ENCODE data around the gene SCFD2.
A peak's percentile ranks its signal among the peaks of the same experiment; 100 is the strongest.

SCFD2 gene

DNA sequence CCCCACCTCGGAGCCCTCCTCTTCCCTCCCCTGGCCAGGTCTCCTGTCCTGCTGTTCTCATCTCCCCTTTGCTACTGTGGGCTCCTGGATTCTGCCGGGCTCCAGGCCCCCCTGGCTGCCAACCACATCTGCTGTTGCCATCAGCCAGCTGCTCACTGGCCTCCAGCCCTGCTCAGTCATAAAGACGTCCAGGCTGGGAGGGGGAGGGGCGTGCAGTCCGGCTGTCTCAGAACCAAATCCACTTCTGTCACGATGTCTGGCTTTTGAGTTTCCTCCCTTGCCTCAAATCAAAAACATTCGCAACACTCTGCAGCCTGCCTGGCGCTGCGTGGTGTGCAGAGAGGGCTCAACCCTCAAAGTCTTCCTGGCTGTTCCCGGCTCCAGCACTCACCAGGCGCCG lies 496.7 kb downstream of the SCFD2 start:
- no peak for FAIRE-seq

DNA sequence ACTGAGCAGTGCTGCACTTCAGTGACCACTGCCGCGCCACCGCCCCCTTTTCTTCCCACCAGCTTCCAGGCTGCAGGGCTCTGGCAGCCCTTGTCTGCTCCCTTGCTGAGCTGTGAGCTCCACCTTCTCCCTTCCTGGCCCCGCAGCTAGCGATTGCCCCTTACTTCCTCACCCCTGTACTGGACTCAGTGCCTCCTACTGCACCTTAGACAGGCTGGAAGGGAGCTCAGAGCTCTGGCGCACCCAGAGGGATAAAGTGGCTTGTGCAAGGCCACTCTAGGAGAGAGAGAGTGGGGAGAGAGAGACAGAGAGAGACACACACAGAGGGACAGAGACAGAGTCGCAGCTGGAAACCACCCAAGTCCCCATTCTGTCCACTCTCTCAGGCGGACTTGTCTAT lies 497.7 kb downstream of the SCFD2 start:
- FAIRE-seq, result no peak

DNA sequence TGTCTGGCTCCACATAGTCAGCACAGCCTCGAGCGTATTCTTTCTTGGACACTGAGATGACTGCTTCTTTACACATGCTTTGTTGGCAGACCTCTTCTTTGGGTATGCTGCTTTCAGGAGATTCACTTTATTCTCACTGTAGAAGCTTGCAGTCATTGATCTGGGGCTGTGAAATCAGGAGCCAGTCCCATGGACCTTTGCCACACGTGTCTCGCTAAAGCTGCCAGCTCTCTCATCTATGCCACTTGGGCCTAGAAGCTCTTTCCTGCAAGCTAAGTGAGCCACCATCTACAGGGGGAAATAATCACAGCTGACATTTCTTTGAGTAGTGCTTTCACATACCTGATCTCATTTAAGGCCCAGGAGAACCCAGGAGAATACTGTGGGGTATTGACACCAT lies 498.7 kb downstream of the SCFD2 start:
- FAIRE-seq, result no peak

DNA sequence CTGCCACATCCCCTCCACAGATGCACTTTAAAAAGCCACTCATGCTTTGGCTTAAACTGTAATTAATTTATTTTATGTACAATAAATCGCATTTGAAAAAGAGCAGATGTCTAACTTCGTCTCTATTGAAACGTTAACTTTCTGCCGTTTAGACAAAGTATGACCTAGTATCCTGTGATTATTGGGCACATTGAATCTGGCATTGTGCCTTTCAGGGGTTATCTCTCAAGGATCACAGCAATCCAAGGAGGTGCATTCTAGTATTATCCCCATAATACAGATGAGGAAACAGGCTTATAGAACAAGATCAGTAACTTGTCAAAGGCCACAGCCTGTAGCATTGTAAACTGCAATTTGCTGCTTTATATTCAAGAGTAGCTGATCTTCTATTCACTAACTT lies 499.1 kb downstream of the SCFD2 start:
- no peak for FAIRE-seq

DNA sequence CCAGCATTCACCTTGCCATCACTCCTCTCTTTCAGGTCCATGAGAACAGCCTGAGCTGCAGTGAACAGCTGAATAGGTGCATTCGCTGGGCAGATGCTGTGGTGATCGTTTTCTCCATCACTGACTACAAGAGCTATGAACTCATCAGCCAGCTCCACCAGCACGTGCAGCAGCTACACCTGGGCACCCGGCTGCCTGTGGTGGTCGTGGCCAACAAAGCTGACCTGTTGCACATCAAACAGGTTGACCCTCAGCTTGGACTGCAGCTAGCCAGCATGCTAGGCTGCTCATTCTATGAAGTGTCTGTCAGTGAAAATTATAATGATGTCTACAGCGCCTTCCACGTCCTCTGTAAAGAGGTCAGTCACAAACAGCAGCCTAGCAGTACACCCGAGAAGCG lies 500.6 kb downstream of the SCFD2 start:
- FAIRE-seq, result no peak

DNA sequence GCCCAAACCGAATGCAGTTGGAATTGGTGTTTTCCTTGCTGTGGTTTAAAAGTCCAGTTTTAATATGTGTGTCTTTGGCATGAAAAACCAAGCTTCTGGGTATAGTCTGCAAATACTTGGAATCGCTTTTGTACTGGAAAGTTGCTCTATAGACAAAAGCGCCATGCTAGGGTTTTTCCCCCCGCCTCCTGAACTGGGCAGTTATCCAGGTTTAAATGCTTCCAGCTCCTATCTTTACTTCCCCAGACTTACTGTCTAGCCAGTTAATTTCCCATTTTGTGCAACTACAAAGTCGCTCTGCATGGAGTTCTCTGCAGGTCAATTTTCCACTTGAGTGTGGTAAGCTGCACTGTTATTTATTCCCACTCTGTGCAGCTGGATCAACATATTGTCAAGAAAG lies 501.1 kb downstream of the SCFD2 start:
- no peak for FAIRE-seq

DNA sequence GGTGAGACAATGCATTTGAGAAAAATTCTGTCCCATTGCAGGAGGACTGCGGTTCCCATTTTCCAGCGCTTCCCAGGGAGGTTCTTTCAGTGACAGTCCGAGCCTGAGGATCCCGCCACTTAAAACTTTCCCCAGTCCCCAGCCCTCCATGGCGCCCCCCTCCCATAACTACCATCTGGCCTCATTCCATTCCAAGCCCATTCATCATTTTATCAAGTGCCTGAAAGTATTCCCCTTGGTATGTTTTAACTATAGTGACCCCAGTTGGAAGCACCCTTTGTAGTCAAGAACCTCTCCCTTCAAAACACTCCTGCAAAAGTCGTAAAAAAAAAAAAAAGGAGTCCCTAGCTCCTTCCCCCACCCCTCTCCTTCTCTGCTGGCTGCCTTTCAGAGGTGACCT lies 502.5 kb downstream of the SCFD2 start:
- FAIRE-seq, result no peak

DNA sequence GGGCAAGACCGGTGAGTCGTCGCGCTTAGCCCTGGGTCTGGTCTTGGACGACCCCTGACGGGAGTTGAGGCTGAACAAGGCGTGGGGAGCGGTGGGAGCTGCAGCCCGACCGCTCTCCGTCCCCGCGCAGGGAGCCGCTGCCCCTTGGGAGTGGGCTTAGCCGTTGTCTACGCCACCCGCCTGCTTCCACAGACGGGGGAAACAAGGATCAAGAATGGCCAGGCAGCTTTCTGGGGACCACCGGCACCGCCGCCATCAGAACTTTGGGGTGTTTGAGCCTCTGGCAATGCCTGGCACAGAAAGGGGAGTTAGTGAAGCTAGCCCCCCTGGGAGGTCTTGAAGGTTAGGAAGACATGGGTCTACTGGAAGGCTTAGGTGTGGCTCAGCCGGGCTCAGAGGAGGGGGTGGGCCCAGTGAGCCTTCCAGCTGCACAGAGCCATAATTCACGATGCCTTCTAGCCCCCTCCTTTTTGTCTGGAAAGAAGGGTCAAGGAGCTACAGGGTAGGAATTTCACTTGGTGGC lies 503.2 kb downstream of the SCFD2 start:
- FAIRE-seq, result no peak

DNA sequence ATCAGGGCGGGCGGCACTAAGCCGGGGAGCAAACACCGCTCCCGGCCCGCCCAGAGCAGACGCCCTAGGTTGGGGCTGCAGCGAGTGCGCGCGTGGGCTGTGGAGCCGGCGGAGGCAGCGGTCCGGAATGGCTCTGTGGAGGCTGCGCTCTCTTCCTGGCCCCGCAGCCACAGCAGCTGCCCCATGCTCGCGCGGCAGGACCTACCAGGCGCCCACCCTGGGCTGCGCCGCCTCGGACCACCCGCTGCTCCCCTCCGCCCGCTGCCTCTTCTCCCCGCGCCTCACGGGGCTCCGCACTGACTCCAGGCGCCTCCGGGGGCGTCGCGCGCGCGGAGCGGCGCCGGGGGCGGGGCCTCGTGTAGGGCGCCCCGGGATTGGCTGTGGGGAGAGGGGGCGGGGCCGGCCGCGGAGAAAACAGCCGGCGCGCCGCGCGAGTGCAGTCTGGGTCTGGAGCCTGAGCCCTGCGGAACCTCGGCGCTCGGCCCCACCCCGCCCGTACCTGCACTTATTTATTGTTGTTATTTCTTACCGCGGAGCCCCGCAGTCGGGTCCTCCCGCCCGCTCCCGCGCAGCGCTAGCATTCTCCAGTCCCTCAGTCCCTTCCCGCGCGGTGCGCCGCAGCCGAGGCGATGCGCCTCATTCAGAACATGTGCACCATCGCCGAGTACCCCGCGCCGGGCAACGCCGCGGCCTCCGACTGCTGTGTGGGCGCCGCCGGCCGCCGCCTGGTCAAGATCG lies 503.8 kb downstream of the SCFD2 start, which contains the start of gene RASL11B:
Gene RASL11B (plus strand): TSS at position 439 of the 738 bp plus-strand sequence. CDS start 191 bp downstream, at position 630.
- FAIRE-seq, result no peak

DNA sequence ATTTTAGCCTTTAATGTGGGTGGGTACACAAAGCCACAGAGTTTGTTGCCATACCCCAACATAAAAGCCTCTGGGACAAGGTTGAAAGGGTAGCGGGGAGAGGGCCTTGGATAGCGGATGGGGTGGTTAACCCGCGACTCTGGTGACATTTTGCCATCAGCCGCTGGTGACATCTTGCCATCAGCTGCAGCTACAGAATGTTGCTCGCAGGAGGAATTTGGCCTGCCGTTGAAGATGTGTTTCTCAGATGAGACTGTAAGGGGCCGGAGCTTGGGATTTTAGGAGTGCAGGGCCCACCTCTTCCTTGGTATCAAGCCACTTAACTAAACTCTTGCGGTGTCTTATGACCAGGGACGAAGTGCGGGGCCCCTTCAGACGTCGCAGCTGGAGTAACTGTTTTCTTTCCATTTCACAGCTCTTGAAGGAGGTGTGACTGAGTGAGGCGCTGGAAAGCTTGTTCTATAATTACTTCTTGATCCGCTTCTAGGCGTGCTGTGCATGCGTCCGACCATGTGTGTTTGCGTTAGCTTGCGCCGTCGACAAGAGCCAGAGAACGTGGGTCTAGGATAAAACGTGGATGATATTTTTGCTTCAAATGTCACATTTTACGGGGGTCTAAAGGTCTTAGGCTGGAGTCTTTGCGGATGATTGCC lies 504.6 kb downstream of the SCFD2 start:
- no peak for FAIRE-seq

DNA sequence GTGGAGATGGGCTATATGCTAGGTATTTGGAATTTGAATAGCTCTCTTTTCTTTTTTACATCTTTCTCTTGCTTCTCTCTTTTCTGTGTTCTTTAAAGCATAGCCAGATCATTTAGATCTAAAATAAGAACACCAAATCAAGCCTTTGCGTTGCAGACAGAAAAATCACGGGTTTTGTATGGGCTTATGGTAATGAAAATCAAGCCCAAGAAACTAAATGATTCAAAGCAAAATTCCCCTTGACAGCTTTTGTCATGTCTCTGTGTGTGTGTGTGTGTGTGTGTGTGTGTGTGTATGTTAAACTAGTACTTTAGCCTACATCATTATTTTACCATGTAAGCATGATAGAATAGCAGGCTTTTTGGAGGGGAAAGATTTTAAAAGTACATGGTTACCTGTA lies 505.5 kb downstream of the SCFD2 start:
- no peak for FAIRE-seq

DNA sequence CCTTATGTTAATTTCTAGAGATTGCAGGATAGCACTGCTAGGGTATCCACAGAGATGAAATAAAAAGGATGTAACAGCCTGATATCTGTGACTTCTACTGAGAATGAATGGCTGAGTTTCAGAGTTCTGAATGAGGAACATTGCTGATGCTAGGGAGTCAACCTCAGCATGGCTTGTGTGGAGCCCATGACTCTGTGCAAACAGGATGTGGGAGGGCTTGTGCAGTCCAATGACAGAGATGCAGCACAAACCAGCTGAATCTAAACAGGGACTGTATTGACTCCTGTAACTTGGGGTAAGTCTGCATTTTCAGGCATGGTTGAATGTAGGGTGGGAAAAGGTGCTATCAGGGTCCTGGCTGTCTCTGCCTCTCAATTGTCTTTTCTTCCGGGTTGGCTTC lies 509.1 kb downstream of the SCFD2 start:
- FAIRE-seq, result no peak

DNA sequence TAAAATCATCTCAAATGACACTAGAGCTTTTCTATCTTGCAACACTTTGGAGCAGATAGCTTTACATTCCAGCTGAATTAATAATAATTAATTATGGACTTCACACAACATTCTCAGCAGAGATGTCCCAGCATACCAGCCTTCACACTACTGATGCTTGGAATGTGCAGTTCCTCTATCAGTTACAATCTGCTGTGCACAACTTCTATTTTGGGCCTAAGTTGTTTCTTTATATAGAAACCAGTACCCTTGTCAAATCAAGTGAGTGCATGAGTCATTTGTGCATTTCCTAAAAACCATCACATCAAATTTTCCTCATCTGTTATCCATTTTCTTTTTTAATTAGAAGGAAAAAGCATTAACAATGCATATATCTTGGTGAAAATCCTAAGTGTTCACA lies 512.5 kb downstream of the SCFD2 start:
- FAIRE-seq, result no peak

DNA sequence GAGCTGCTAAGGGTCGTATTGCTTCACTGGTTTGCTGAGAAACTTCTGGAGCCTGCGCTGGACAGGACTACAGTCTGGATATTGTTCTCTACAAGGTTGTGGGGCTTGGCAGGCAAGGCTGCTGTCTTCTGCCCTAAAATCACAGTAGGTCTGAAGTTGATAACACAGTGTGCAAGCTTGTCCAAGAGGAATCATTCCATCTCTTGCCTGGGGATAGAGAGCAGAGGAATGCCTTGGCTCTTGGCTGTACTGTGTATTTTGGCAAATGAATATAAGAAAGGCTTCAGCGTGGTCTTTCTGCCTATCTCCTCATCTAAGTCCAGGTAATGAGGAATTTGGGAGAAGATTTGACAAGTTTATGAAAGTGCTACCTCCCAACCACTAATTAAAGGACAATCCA lies 513.1 kb downstream of the SCFD2 start:
- FAIRE-seq, result no peak

DNA sequence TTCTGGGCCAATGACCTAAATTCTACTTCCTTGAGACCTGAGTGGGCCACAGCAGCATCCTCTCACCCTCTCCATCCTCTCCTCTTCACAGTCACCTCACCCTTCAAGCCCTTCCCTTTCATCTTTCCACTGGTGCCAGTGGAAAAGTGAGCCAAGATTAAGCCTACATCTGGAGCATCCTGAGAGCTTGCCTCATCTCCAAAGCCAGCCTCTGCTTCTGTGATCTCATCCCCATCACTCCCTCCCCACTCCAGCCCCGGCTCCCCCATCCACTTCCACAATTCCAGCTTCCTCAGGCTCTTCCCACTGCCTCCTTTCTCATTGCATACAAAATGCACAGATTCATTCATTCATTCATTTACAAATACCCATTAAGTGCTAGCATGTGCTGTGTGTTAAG lies 513.8 kb downstream of the SCFD2 start:
- FAIRE-seq, result no peak

DNA sequence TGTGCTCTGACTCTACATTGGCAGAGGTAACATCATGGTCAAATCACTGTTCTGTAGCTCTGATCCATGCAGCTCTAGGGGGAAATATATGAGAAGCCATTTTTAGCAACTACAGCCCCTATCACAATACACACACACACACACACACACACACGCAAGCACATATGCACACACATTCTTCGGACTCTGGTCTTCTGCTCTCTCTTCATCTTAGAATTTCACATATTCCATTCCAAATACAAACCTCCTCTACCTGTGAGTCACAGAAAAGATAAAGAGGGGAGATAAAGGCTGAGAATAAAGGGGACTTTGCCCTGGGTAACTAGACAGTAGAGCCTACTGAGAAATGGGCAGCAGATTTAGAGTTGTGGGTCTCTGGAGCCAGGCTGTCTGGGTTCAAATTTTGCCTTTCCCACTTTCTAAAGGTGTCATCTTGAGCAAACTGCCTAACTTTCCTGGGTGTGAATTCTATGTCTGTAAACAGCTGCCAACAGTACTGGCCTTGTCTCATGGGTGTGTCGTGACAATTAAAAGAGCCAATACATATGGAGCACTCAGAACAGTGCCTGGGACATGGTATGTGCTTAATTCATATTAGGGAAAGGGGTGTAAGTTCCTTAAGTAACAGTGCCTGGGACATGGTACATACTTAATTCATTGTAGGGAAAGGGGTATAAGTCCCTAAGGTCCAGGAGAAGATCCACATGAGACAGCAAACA lies 515.3 kb downstream of the SCFD2 start:
- no peak for FAIRE-seq

DNA sequence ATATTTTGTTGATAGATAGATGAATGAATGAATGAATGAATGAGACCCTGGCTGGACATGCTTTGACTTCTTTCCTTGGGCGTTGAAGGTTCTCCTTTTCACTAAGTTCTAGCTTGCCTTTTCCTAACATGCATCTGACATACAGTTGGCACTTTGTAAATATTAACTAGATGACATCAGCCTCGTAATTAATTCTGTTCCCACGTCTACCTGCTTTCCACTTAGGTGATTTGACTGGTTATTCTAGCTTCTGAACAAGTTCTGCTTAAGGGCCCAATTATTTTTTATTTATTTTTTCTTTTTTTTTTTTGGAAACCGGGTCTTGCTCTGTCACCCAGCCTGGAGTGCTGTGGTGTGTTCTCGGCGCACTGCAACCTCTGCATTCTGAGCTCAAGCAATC lies 517.6 kb downstream of the SCFD2 start:
- peak; percentile 73 for FAIRE-seq

DNA sequence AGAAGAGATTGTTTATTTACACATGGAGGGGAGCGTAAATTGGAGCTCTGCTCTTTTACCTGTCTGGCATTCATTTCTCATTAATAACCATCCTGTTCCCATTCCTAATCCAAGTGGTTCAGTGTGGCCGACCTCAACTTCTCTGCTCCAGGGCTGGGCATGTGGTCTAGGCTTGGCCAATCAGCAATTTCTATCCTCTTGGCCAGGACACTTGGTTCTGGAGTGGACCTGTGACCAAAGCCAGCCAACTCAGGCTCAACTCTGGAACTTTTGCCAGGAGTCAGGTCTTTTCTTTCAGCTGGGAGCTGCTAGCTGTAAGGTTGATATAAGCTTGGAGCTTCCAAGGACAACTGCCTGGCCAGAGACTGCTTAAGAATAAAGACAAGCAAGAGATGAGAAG lies 519.4 kb downstream of the SCFD2 start:
- no peak for FAIRE-seq

DNA sequence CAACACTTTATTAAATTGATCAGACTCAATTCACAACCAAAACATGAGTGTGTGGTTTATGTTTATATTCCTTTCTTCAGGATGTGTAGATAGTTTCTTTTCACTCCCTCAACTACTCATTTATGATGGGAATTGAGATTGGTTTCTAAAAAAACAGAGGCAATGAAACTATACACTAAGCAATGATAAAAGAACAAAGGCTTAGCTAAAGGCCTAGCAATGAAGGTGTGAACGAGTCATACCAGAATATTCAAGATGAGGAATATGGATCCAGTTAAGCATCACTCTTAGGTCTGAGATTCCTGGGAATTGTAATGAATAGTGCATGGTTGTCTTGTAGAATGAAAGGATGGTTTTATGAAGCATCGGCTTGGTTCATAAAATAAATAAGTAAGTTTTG lies 521.3 kb downstream of the SCFD2 start:
- no peak for FAIRE-seq

DNA sequence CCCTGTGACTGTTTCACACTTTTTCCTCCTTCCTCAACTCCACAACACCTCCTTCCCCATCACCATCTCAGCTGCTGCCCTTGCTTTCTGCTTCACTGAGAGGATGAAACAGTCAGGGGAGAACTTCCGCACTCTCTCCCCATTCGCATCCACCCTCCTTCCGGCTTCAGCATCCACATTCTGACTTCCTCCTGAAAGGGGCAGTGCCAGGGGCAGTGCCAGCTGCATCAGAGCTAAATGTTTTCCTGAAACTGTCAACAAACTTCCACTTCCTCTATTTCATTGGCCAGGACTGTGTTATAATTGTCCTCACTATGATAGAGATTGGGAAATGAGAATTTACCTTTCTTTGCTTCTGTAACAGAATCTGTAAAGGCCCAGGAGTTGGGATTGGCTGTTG lies 521.9 kb downstream of the SCFD2 start:
- FAIRE-seq, result no peak

DNA sequence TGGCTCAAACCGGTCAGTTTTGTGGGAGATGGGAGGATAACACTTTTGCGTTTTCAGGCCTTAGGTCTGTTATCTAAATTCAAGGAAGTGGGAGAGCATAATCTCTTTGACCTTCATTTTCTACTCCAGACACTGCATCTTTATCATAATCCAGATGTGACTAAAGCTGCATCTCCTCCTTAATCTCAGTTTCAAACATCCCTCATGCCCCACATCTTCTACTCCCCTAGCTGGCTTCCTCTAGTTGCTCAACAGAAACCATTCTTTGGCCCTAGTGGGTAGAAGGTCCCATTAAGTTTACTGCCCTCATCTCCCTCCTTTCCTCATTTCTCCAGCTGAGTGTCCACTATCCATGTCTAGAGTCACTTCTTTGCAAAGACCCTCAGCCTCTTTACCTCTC lies 522.5 kb downstream of the SCFD2 start:
- no peak for FAIRE-seq

DNA sequence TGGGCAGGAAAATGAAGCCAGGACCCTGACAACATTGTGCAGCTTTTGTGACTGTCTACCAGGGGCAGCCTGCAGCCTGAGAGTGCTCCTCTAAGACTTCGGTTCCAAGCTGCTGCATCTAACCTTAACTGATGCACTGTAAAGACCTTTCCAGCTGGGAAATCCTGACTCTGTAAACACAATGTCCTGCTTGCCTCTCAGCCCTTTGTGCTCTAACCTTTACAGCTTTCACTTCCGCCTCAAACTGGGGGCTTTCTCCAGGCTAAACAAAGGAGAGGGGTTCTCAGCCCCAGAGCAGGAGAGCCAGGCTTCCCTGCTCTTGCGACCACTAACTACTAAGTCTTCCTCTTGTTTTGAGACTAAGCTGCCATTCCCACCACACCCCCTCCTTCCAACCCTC lies 523.1 kb downstream of the SCFD2 start:
- no peak for FAIRE-seq

DNA sequence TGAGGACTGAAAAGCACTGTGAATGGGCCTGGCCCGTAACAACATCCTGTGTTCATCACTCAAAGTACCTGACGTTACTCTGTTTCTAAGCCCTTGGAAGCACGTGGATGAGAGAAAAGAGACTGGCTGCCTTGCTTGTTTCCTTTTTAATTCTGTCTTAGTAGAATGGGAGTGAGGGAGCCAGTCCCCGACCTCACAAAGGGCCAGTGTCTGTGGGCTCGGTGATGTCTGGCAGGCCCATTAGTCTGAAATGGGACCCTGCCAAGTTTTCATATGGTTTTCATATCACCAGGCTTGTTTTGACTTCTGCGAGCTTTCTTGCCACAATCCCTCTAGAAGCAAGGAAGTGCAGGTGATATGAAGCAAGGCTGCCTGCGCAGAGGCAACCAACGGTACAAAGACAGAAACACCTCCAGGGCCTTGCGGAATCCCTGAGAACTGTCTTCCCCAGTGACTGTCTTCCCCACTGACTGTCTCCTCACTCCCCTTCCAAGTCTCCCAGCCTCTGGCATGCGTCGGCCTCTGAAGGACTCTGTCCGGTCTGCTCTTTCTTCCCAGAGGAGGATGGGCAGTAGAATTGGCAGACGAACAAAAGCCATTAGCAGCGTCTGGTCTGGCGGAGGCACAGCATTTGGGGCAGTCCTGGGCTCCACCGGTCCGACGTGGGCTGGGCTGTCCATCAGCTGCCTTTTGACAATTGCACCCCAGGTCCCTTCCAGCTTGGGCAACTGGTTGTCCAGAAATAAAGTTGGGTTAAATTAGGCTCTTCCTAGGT lies 524.0 kb downstream of the SCFD2 start:
- FAIRE-seq, result no peak

Measured in islet of Langerhans (tissue), 1 donor.